Activated T-cell treated with anti-CD3 and anti-CD28 coated beads, Interleukin-2, amount 50 U/mL, for 24 hours (primary cell): ENCODE data around the gene OR4D5.

Experiments used
- DNase-seq: peaks from one replicate; pipeline ENCODE4 v3.0.0-alpha.2; 2020
- H3K27ac Mint-ChIP-seq: 2 replicates; pipeline ENCODE4 v1.8.0; 2020; ENCODE audit warnings: mild to moderate bottlenecking, mixed read lengths
- H3K27me3 Mint-ChIP-seq: 2 replicates; pipeline ENCODE4 v1.8.0; 2020; ENCODE audit warnings: mixed read lengths
- H3K36me3 Mint-ChIP-seq: 2 replicates; pipeline ENCODE4 v1.8.0; 2020; ENCODE audit warnings: low read depth, mixed read lengths
- H3K4me1 Mint-ChIP-seq: 2 replicates; pipeline ENCODE4 v1.8.0; 2020; ENCODE audit warnings: low read depth, mixed read lengths
- H3K4me3 Mint-ChIP-seq: 2 replicates; pipeline ENCODE4 v1.8.0; 2020; ENCODE audit warnings: mild to moderate bottlenecking, moderate library complexity, mixed read lengths
- H3K9me3 Mint-ChIP-seq: 2 replicates; pipeline ENCODE4 v1.8.0; 2020; ENCODE audit warnings: mixed read lengths

OR4D5 gene

DNA sequence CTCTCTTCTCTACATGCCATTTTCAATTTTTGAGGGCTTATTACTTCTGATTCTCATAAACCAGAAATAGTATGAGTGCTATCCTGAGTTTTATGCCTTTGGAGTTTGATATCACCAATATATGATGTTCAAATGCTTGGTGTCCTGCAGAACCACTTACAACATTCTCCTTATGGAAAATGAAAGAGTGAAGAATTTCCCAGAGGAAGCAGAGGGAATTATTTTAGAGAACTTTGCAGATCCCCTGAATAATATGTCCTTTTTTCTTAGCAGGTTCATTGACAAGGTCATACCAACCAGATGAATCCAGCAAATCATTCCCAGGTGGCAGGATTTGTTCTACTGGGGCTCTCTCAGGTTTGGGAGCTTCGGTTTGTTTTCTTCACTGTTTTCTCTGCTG, at the start of gene OR4D5:
TSS of gene OR4D5 (plus strand) at position 301 of the 400 bp plus-strand sequence. CDS start at position 301, 0 bp downstream.
- H3K27ac Mint-ChIP-seq = no peak within 1 kb of the TSS
- H3K4me3 Mint-ChIP-seq = no peak within 1 kb of the TSS
- H3K27me3 Mint-ChIP-seq = no peaks in the 10 kb centered on the region
- no peaks in the 10 kb centered on the region for H3K36me3 Mint-ChIP-seq
- DNase-seq = no peak
- H3K4me1 Mint-ChIP-seq = no peaks in the 10 kb centered on the region
- no peaks in the 10 kb centered on the region for H3K9me3 Mint-ChIP-seq

DNA sequence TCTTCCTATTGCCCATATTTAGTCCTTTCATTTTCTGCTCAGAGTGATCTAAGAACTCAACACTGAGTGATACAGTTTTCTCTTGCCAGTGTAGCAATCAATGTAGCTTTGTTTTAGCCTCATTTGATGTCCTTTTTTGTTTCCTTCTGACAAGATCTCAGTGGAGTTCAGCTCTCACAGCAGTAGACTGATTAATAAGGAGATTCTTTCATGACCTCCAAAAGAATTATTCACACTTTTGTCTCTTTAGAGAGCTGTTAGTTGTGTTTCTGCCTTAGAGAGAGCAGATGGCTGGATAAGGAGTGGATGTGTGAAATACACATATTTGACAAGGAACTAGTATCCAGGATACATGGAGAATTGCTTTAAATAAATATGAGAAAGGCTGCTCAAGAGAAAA, 47.4 kb upstream of the OR4D5 start:
- peaks cover 2% of the 10 kb centered on the region for H3K27me3 Mint-ChIP-seq
- no peak for DNase-seq
- no peak overlapping the region for H3K4me3 Mint-ChIP-seq
- H3K4me1 Mint-ChIP-seq = no peaks in the 10 kb centered on the region
- no peaks in the 10 kb centered on the region for H3K36me3 Mint-ChIP-seq
- H3K9me3 Mint-ChIP-seq = no peaks in the 10 kb centered on the region
- H3K27ac Mint-ChIP-seq = no peak overlapping the region

DNA sequence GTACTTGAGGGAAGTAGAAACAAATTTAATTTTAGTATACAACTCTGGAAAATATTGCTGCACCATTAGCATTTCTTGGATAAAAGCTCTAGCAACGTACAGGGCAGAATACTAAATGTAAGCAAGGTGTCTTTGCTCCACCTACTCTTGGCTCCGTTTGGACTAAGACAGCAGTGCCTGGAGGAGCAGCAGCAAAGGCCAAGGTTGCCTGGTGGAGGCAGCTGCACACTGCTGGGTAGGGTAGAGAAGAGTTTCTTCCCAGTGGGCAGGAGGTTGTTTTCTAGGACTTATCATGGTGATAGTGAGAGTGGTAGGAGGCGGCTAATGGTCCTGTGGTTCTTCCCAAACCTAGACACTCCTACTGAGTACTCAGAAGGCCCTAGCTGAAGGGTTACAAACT, 39.6 kb upstream of the OR4D5 start:
- no peak overlapping the region for H3K4me3 Mint-ChIP-seq
- DNase-seq = no peak
- H3K36me3 Mint-ChIP-seq = no peaks in the 10 kb centered on the region
- peaks cover 3% of the 10 kb centered on the region for H3K4me1 Mint-ChIP-seq
- no peaks in the 10 kb centered on the region for H3K27me3 Mint-ChIP-seq
- H3K9me3 Mint-ChIP-seq = no peaks in the 10 kb centered on the region
- no peak overlapping the region for H3K27ac Mint-ChIP-seq

DNA sequence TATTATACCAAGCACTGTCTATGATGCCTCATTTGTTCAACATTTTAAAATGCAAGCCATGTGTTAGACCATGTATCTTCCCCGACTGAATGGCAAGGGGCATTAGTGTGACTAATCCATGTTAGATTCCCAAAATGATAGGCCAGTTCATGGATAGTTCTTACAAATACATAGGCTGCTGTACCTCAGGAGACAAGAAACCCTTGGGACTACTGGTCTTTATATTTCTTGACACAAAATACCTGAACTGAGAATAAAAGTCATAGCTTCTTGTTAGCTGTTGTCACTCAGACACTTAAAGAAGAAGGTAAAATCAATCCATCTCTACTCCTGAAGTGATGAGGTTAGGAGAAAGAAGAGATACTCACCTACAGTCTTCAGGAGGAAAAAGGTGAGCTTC, 37.5 kb upstream of the OR4D5 start, which contains the start of gene OR8D4:
TSS of gene OR8D4 (plus strand) at position 301 of the 400 bp plus-strand sequence. CDS start 4,265 bp downstream, outside the sequence.
- DNase-seq = no peak
- Mint-ChIP-seq H3K4me1 (peaks cover 3% of the 10 kb centered on the region), H3K27me3 (no peaks in the 10 kb centered on the region), H3K9me3 (no peaks in the 10 kb centered on the region), H3K4me3 (no peak within 1 kb of the TSS), H3K27ac (no peak within 1 kb of the TSS), H3K36me3 (no peaks in the 10 kb centered on the region)

DNA sequence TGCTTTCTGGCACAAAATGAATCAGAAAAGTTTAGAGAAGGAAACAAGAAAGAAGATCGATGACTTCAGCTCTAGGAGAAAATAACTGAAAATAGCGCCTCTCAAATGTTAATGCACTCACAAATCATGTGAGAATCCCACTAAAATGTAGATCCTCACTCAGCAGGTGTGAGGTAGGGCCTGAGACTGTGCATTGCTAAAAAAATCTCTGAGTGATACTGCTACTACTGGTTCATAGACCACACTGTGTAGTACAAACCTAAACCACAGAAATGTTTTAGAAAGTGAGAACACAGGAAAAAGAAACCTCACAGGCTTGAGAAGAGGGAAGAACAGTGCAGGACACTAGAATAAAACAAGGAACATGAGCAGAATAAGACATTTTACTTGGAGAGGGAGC, 35.5 kb upstream of the OR4D5 start:
- Mint-ChIP-seq H3K36me3 (no peaks in the 10 kb centered on the region), H3K4me3 (no peak overlapping the region), H3K27me3 (no peaks in the 10 kb centered on the region), H3K9me3 (no peaks in the 10 kb centered on the region), H3K27ac (no peak overlapping the region), H3K4me1 (peaks cover 3% of the 10 kb centered on the region)
- DNase-seq = no peak

DNA sequence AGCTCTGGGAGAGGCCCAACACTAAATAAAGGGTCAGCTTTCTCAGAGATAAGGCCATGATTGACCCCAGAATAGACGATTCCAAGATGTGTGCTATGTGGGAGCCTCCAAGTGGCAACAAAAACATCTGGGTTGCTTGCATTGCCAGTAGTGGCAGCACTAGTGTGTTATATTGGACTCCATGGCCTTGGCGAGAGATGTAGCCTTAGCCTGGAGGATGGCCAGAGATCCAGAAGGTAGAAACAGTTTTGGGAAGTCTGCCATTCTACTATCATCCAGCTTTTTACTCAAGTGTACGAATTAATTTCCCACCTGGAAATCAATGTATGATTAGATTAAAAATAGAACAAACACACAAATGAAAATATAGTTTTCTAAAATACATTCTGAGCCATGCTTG, 34.5 kb upstream of the OR4D5 start:
- no peak overlapping the region for H3K4me3 Mint-ChIP-seq
- no peak overlapping the region for H3K27ac Mint-ChIP-seq
- H3K27me3 Mint-ChIP-seq = no peaks in the 10 kb centered on the region
- peaks cover 3% of the 10 kb centered on the region for H3K4me1 Mint-ChIP-seq
- no peaks in the 10 kb centered on the region for H3K36me3 Mint-ChIP-seq
- no peaks in the 10 kb centered on the region for H3K9me3 Mint-ChIP-seq
- no peak for DNase-seq

DNA sequence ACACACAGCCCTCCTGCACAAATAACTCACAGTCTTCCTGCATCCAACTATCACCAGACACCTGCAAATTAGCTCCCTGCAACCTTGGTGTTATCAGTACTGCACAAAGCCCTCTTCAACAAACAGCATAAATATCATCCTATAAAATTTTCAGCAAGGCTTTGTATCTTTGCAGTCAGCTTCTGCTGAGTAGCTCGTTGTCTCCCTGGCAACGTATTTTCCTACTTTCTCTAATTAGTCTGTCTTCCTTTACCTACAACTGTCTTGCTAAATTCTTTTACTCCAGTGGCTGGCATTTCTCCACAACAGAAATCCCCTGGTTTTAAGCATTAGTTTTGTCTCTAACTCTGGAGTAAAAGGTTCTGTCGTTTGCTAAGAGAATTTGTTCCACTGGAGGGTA, 33.6 kb upstream of the OR4D5 start:
- no peaks in the 10 kb centered on the region for H3K36me3 Mint-ChIP-seq
- peaks cover 3% of the 10 kb centered on the region for H3K4me1 Mint-ChIP-seq
- no peaks in the 10 kb centered on the region for H3K27me3 Mint-ChIP-seq
- no peak overlapping the region for H3K27ac Mint-ChIP-seq
- H3K9me3 Mint-ChIP-seq = no peaks in the 10 kb centered on the region
- no peak for DNase-seq
- H3K4me3 Mint-ChIP-seq = no peak overlapping the region

DNA sequence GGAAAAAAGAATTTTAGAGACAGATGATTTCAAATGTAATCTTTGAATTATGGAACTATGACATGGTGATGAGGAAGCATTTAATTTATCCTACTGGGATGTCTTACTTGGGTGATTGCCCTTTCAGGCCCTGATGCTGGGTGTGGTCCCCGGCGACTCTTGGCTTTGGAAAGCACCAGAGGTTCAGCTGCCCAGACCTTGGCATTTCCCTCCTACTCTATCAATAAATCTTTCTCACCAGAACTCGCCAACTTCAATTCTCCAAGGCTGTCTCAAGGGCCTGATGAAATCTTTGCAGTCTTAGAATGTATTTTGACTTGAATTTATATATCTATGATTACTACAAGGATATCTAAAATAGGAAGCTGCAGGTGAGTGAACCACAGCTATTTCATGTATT, 18.5 kb upstream of the OR4D5 start:
- no peaks in the 10 kb centered on the region for H3K36me3 Mint-ChIP-seq
- H3K27ac Mint-ChIP-seq = no peak overlapping the region
- no peaks in the 10 kb centered on the region for H3K27me3 Mint-ChIP-seq
- no peaks in the 10 kb centered on the region for H3K4me1 Mint-ChIP-seq
- DNase-seq = no peak
- no peaks in the 10 kb centered on the region for H3K9me3 Mint-ChIP-seq
- H3K4me3 Mint-ChIP-seq = no peak overlapping the region

DNA sequence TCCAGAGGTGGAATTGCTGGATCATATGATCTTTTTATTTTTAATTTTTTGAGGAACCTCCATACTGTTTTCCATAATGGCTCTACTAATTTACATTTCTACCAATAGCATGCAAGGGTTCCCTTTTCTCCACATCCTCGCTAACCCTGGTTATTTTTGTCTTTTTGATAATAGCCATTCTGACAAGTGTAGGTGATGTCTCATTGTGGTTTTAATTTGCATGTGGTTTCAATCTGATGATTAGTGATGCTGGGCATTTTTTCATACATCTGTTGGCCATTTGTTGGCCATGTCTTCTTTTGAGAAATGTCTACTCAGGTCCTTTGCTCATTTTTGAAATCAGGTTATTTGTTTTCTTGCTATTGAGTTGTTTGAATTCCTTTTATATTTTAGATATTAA, 15.4 kb upstream of the OR4D5 start:
- Mint-ChIP-seq H3K27me3 (no peaks in the 10 kb centered on the region), H3K9me3 (no peaks in the 10 kb centered on the region), H3K27ac (no peak overlapping the region), H3K36me3 (no peaks in the 10 kb centered on the region), H3K4me3 (no peak overlapping the region), H3K4me1 (no peaks in the 10 kb centered on the region)
- no peak for DNase-seq

DNA sequence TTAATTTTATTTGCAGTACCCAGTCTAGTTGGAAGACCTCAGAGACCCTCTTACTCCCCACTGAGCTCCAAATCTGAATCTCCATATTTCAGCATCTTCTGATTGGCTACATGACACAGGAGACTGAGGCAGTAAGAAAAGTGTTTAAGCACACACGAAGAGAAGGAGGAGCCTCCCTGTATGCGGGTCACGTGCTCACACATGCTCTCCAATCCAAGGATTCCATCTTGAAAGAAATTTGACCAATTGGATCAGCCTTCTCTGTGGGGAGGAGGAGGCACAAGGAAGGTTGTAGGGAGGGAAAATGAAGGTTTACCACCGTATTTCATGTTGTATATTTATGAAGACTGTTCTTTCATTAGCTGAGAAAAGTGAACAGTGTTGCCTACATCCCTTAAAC, 3.0 kb downstream of the OR4D5 start:
- Mint-ChIP-seq H3K27ac (no peak overlapping the region), H3K9me3 (no peaks in the 10 kb centered on the region), H3K36me3 (no peaks in the 10 kb centered on the region), H3K27me3 (peaks cover 5% of the 10 kb centered on the region), H3K4me3 (no peak overlapping the region), H3K4me1 (no peaks in the 10 kb centered on the region)
- no peak for DNase-seq

DNA sequence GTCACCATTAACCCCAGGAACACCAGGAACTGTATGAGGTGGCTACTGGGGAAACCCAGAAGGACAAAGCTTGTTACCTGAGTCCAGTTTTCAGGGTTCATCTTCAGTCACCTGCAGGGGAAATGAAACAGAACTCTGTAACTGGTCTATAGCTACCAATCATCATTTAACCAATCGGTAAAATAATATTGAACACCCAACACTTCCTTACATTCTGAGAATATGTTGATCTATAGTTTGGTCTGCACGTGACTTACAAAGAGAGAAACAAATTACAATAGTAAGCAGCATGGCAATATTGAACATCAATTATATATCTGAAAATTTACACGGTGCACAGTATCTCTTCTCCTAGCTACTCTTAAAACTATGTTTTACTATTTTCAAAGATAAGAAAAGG, 4.3 kb downstream of the OR4D5 start, which contains the start of gene OR6T1:
TSS of gene OR6T1 (minus strand) at position 101 of the 400 bp plus-strand sequence. CDS start at position 101, 0 bp downstream.
- no peaks in the 10 kb centered on the region for H3K36me3 Mint-ChIP-seq
- H3K4me3 Mint-ChIP-seq = no peak within 1 kb of the TSS
- no peaks in the 10 kb centered on the region for H3K9me3 Mint-ChIP-seq
- no peak within 1 kb of the TSS for H3K27ac Mint-ChIP-seq
- no peak for DNase-seq
- no peaks in the 10 kb centered on the region for H3K4me1 Mint-ChIP-seq
- peaks cover 5% of the 10 kb centered on the region for H3K27me3 Mint-ChIP-seq

DNA sequence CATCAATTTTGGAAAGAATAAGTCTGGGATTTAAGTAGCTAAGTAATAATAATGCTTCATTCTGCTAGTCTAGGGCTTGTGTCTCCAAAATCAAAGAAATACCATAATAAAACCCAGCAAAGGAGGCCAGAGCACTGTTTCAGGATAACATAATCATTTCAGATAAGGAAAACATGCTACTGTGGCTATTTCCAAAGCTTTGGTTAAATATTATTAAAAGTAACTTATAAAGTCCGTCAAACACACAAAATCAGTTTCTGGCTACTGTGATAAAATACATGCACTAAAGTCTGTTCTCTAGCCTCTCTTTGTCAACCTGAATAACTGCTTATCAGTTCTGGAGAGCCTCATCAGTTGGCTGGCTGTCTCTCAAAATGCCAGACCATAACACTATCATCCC, 5.7 kb downstream of the OR4D5 start:
- H3K4me1 Mint-ChIP-seq = no peaks in the 10 kb centered on the region
- no peak overlapping the region for H3K4me3 Mint-ChIP-seq
- no peak for DNase-seq
- H3K9me3 Mint-ChIP-seq = no peaks in the 10 kb centered on the region
- H3K27me3 Mint-ChIP-seq = peaks cover 5% of the 10 kb centered on the region
- H3K36me3 Mint-ChIP-seq = no peaks in the 10 kb centered on the region
- no peak overlapping the region for H3K27ac Mint-ChIP-seq

DNA sequence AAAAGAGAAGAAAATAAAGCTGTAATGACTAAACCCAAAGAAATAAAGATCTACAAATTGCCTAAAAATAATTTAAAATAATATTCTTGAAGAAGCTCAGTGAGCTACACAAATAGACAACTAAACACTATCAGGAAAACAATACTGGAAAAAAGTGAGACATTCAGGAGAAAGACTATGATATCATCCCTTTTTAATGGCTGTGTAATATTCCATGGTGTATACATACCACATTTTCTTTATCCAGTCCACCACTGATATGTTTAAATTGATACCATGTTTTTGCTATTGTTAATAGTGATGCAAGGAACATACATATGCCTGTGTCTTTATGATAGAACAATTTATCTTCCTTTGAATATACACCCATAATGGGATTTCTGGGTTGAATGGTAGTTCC, 17.3 kb downstream of the OR4D5 start:
- Mint-ChIP-seq H3K27ac (no peak overlapping the region), H3K4me1 (no peaks in the 10 kb centered on the region), H3K27me3 (no peaks in the 10 kb centered on the region), H3K9me3 (peaks cover 7% of the 10 kb centered on the region), H3K4me3 (no peak overlapping the region), H3K36me3 (no peaks in the 10 kb centered on the region)
- no peak for DNase-seq

DNA sequence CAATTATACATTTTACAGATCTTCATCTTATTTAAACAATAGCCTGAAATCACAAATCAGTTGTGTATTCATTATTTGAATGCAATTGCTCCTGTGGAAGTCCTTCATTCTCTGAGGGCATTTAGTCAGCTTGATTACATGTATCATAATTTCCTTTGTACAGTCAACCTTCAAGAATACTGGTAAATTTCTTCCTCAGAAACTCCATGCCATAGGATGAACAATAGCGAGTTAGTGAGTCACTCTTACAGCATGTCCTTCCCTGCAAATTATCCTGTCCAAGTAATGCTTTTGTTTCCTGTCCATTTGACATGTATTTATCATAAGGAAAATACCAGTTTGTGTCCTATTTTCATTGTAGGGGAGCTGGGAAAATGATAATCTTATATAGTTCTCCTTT, 34.4 kb downstream of the OR4D5 start:
- H3K27me3 Mint-ChIP-seq = no peaks in the 10 kb centered on the region
- DNase-seq = no peak

DNA sequence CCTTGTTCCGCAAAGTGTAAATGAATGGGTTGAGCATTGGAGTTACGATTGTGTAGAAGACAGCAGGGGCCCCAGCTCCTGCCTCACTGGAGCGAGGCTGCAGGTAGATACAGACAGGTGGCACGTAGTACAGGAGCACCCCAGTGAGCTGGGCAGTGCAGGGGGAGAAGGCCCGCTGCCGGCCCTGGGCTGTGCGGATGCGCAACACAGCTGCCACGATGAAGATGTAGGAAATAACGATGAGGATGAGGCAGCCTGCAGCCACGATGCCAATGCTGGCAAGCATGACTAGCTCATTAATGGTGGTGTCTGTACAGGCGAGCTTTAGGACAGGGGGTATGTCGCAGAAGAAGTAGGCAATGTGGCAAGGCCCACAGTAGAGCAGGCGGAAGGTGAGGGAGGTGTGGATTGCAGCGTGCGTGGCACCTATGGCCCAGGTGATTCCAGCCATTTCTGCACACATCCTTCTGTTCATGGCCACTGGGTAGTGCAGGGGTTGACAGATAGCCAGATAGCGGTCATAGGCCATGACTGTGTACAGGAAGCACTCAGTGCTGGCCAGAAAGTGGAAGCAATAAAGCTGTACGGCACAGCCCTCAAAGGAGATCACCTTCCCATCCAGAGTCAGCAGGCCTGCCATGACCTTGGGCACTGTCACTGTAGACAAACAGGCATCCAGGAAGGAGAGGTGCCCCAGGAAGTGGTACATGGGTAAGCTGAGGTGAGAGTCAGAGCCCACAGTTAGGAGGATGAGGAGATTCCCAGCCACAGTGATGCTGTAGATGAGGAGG, 37.5 kb downstream of the OR4D5 start:
- H3K4me3 Mint-ChIP-seq = no peak overlapping the region
- H3K27ac Mint-ChIP-seq = no peak overlapping the region
- no peaks in the 10 kb centered on the region for H3K9me3 Mint-ChIP-seq
- no peaks in the 10 kb centered on the region for H3K36me3 Mint-ChIP-seq
- no peak for DNase-seq
- H3K27me3 Mint-ChIP-seq = no peaks in the 10 kb centered on the region
- H3K4me1 Mint-ChIP-seq = no peaks in the 10 kb centered on the region

More for the DNA sequence above, 34.4 kb downstream of the OR4D5 start:
- Mint-ChIP-seq H3K4me1 (no peaks in the 10 kb centered on the region), H3K9me3 (no peaks in the 10 kb centered on the region), H3K36me3 (no peaks in the 10 kb centered on the region), H3K27ac (no peak overlapping the region), H3K4me3 (no peak overlapping the region)
